Heart left ventricle (tissue), 13 donors: ENCODE measurements around the gene ROPN1.
"Not testable (repeated sequence)": the region's sequence is repeated elsewhere in the genome, so short reads cannot be mapped to it uniquely, and the experiment has no call there.

Experiments
- CTCF ChIP-seq, 12 donors: fragments of 200-600 bp; sonication (generic) in 4 of 12; IDR thresholded peaks; one replicate each; pipeline versions ENCODE4 v1.5.0 to v1.8.0; 2018 to 2022; ENCODE audit warnings: antibody characterized with exemption in 12 of 12, mild to moderate bottlenecking in 5 of 12
- POLR2A ChIP-seq, 2 donors: fragments of 450-650 bp; IDR thresholded peaks; one replicate each; pipeline ENCODE4 v1.6.1; 2017; ENCODE audit warnings: antibody characterized with exemption in 2 of 2, mild to moderate bottlenecking in 2 of 2, moderate library complexity in 2 of 2
- donor health status: ischemic (EF 13 %, LVEDD 7.1; RV severe dilation, severe dysfunction).
- donor health status: DM: no; HTN: yes; CAD: no.
- donor health status: DM: no; HTN: no; CAD: no.
- donor health status: ischemic (EF 25% LVEDD 6.9; RV normal size, moderate dysfunction).
- donor health status: ischemic (EF 25% LVEDD 5.7; RV mildly dilated, moderate dysfunction).
- donor health status: ischemic (EF 35%, LVEDD 5.7; RV mildly dilated, moderate dysfunction).
- donor health status: nonischemic (EF 11% LVEDD 7.7; RV severe dilation, severe dysfunction).
- donor health status: DM: yes; HTN: yes; CAD: no.
- donor health status: PGD.
- donor health status: ischemic (EF 29% LVEDD 5.4; RV normal size, mild dysfunction).
- donor health status: nonischemic (EF 23%, LVEDD 6.1; RV moderate dilation, normal function).

DNA sequence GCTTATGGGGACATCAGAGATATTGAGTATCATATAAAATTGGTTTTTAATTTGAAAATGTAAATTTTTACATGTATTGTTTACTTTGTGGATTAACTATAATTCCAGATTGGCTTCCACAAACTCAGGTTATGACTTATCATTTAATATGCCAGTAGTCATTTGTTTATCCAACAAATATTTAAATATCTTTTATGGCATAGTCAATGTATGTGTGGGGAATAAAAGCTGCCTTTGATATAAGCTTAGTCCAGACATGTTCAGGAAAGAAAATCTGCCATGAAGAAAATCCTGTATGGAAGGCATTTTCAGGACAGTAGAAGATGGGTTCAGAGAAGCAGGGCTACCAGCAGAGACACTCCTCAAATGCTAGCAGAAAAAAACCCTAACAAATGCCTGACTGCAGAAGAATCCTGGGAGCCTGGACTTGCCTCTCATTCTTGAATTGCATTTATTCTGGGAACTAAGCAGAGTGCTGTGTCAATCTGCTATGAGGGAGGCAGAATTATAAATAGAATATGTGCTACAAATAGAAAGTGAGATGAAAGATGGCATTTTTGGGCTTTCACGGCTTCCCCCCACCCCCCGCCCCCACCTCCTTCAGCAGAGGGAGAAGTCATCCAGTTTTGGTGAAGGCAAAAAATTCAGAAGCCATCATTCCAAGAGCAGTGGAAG lies 10.6 kb upstream of the ROPN1 start:
- TF ChIP-seq CTCF, POLR2A (IDR thresholded peaks at IDR 0.05): not testable (repeated sequence)
